ENCODE measurements around the gene SLC48A1.

Gene SLC48A1

GRCh38 chr12:47773062-47773857 is at the start of gene SLC48A1:
Gene SLC48A1 (plus strand): TSS chr12:47773238. CDS start chr12:47773305, 67 bp downstream.
- DNase-seq: peak; percentile 76

- no peak for DNase-seq
Observed at GRCh38 chr12:47725091-47725772, 47.8 kb upstream of the SLC48A1 start, which contains the start of gene ENDOU. Gene ENDOU (minus strand): TSS chr12:47725490. CDS start chr12:47725413, 77 bp downstream.

- no peak for DNase-seq
Observed at GRCh38 chr12:47725893-47726292, 47.1 kb upstream of the SLC48A1 start.

GRCh38 chr12:47729233-47729632 is 43.8 kb upstream of the SLC48A1 start:
- no peak for DNase-seq

- no peak for DNase-seq
Observed at GRCh38 chr12:47730341-47730744, 42.7 kb upstream of the SLC48A1 start.

- DNase-seq: no peak
Observed at GRCh38 chr12:47731723-47732122, 41.3 kb upstream of the SLC48A1 start.

GRCh38 chr12:47732504-47732903 is 40.5 kb upstream of the SLC48A1 start:
- DNase-seq: no peak

- DNase-seq: no peak
Observed at GRCh38 chr12:47733142-47733541, 39.9 kb upstream of the SLC48A1 start.

GRCh38 chr12:47734725-47735480 is 38.1 kb upstream of the SLC48A1 start:
- DNase-seq: no peak

- no peak for DNase-seq
Observed at GRCh38 chr12:47735649-47736048, 37.4 kb upstream of the SLC48A1 start.

GRCh38 chr12:47736216-47736615 is 36.8 kb upstream of the SLC48A1 start:
- DNase-seq: no peak

- no peak for DNase-seq
Observed at GRCh38 chr12:47736877-47737676, 36.0 kb upstream of the SLC48A1 start.

- no peak for DNase-seq
Observed at GRCh38 chr12:47737936-47738594, 35.0 kb upstream of the SLC48A1 start.

GRCh38 chr12:47739297-47739696 is 33.7 kb upstream of the SLC48A1 start:
- no peak for DNase-seq

GRCh38 chr12:47739979-47740378 is 33.1 kb upstream of the SLC48A1 start:
- DNase-seq: no peak

- DNase-seq: no peak
Observed at GRCh38 chr12:47740606-47741339, 32.3 kb upstream of the SLC48A1 start.

- peak; percentile 82 for DNase-seq
Observed at GRCh38 chr12:47741340-47741703, 31.7 kb upstream of the SLC48A1 start.

- peak; percentile 76 for DNase-seq
Observed at GRCh38 chr12:47742253-47742825, 30.7 kb upstream of the SLC48A1 start.

- DNase-seq: no peak
Observed at GRCh38 chr12:47743311-47743860, 29.7 kb upstream of the SLC48A1 start.

GRCh38 chr12:47744005-47744651 is 28.9 kb upstream of the SLC48A1 start:
- peak; percentile 72 for DNase-seq

Measured in CD4-positive, alpha-beta T cell treated with Interleukin-21 for 1 hour (primary cell).